ENCODE measurements around the gene NDUFS1.
"Not testable (repeated sequence)": the region's sequence is repeated elsewhere in the genome, so short reads cannot be mapped to it uniquely, and the experiment has no call there.

The NDUFS1 gene

GRCh38 chr2:206160807-206161179 lies 1.5 kb upstream of the NDUFS1 start:
- DNase-seq: no peak

- peak; percentile 73 for DNase-seq
These were observed 1.0 kb upstream of the NDUFS1 start for GRCh38 chr2:206160125-206160806.

- peak; percentile 38 for DNase-seq
These were observed 490 bp downstream of the NDUFS1 start for GRCh38 chr2:206158563-206159345.

- DNase-seq: not testable (repeated sequence)
These were observed 2.2 kb downstream of the NDUFS1 start for GRCh38 chr2:206157014-206157413.

- DNase-seq: peak; percentile 51
These were observed 5.0 kb downstream of the NDUFS1 start for GRCh38 chr2:206154197-206154596.

GRCh38 chr2:206150631-206151030 lies 8.6 kb downstream of the NDUFS1 start:
- no peak for DNase-seq

- DNase-seq: no peak
These were observed 9.1 kb downstream of the NDUFS1 start for GRCh38 chr2:206150168-206150567.

GRCh38 chr2:206149330-206149729 lies 9.9 kb downstream of the NDUFS1 start:
- DNase-seq: no peak

GRCh38 chr2:206145665-206146064 lies 13.6 kb downstream of the NDUFS1 start:
- DNase-seq: no peak

GRCh38 chr2:206144383-206144782 lies 14.9 kb downstream of the NDUFS1 start:
- no peak for DNase-seq

- no peak for DNase-seq
These were observed 15.8 kb downstream of the NDUFS1 start for GRCh38 chr2:206143451-206143850.

- DNase-seq: peak; percentile 30
These were observed 31.6 kb downstream of the NDUFS1 start for GRCh38 chr2:206127656-206128055.

GRCh38 chr2:206125901-206126300 lies 33.3 kb downstream of the NDUFS1 start:
- DNase-seq: no peak

GRCh38 chr2:206122569-206122968 lies 36.7 kb downstream of the NDUFS1 start:
- DNase-seq: not testable (repeated sequence)

- DNase-seq: no peak
These were observed 43.0 kb downstream of the NDUFS1 start for GRCh38 chr2:206116278-206116677.

- DNase-seq: no peak
These were observed 44.1 kb downstream of the NDUFS1 start for GRCh38 chr2:206115026-206115578.

GRCh38 chr2:206112846-206113547 lies 46.2 kb downstream of the NDUFS1 start:
- DNase-seq: no peak

GRCh38 chr2:206112108-206112507 lies 47.1 kb downstream of the NDUFS1 start:
- DNase-seq: no peak

- no peak for DNase-seq
These were observed 50.5 kb downstream of the NDUFS1 start for GRCh38 chr2:206108713-206109112.

- DNase-seq: no peak
These were observed 53.7 kb downstream of the NDUFS1 start for GRCh38 chr2:206105541-206105940.

- no peak for DNase-seq
These were observed 54.2 kb downstream of the NDUFS1 start for GRCh38 chr2:206105038-206105437.

GRCh38 chr2:206098872-206099271 lies 60.4 kb downstream of the NDUFS1 start:
- not testable (repeated sequence) for DNase-seq

- DNase-seq: no peak
These were observed 60.8 kb downstream of the NDUFS1 start for GRCh38 chr2:206098471-206098870.

Measured in hematopoietic multipotent progenitor cell treated with erythropoietin and hydrocortisone succinate and interleukin-3 and kit ligand, for 6 days (in vitro differentiated cells).